ENCODE results near the gene SF1. TPM values are rescaled to one million over a fixed set of nuclear protein-coding genes. Genes with fewer than 3 reads are reported as not detected.
A peak's percentile ranks its signal among the peaks of the same experiment; 100 is the strongest.

The SF1 gene
- total and polyA plus RNA-seq, 2 of the 8 experiments (the other 6 are each of a cell fraction or from before 2014, with no cell fraction given), result 72.7 to 353 TPM

GRCh38 chr11:64720640-64721358, 57.5 kb downstream of the SF1 start:
- Histone ChIP-seq H2AK5ac (ENCODE audit: low read depth, low read length) (peak overlapping the region; percentile 44; the same call in 1 of the 2 replicates), H2BK15ac (ENCODE audit: low read length) (peak overlapping the region; percentile 92; the same call in 1 of the 2 replicates), H3K23me2 (ENCODE audit: low read depth, low read length) (peaks cover 8% of the 10 kb centered on the region; the same call in 1 of the 2 replicates), H2BK5ac (ENCODE audit: low read depth, low read length) (0 out of 2 replicates have a peak overlapping the region, but pooled peaks have one; percentile 44), H4K8ac (ENCODE audit: extremely low read depth, insufficient read depth, low read length) (no peak overlapping the region), H3K27me3 (replicated peaks in 1 of 4; ENCODE audit: control insufficient read depth in 3 of 4, extremely low read depth in 1 of 4, insufficient read depth in 3 of 4, low read length in 3 of 4) (peaks cover 7 to 20% (median 19%) of the 10 kb centered on the region in 4 experiments), H4K91ac (replicated peaks; ENCODE audit: insufficient read length, low read length) (no peak overlapping the region), H3K9ac (replicated peaks in 1 of 4; ENCODE audit: extremely low read depth in 1 of 4, low read depth in 3 of 4, low read length in 3 of 4) (no peak overlapping the region), H4K20me1 (replicated peaks in 1 of 2; ENCODE audit: control insufficient read depth in 1 of 2, insufficient read depth in 2 of 2, low read length in 2 of 2) (no peaks in the 10 kb centered on the region), H3K4me2 (ENCODE audit: insufficient read depth in 1 of 2, low read depth in 2 of 2, low read length in 2 of 2) (no peak overlapping the region), H2BK120ac (replicated peaks; ENCODE audit: low read depth, low read length) (no peak overlapping the region), H3K14ac (ENCODE audit: insufficient read length) (no peak overlapping the region), H3K79me2 (ENCODE audit: control insufficient read depth in 1 of 2, insufficient read depth in 2 of 2, low read length in 2 of 2) (no peaks in the 10 kb centered on the region), H2BK20ac (ENCODE audit: low read length) (peak overlapping the region; percentile 75; the same call in 1 of the 2 replicates), H3K23ac (ENCODE audit: insufficient read length) (no peak overlapping the region), H3K56ac (replicated peaks; ENCODE audit: insufficient read length, low read depth, low read length) (no peak overlapping the region), H3K4me1 (replicated peaks in 1 of 4; ENCODE audit: control insufficient read depth in 3 of 4, insufficient read depth in 4 of 4, low read length in 3 of 4) (peaks cover 10 to 29% (median 21%) of the 10 kb centered on the region in 4 experiments), H2BK12ac (ENCODE audit: low read depth, low read length) (0 out of 2 replicates have a peak overlapping the region, but pooled peaks have one; percentile 80), H3K36me3 (ENCODE audit: control insufficient read depth in 2 of 4, insufficient read depth in 4 of 4, low read length in 3 of 4) (no peaks in the 10 kb centered on the region), H2AFZ (ENCODE audit: low read length) (no peak overlapping the region), H3K4ac (replicated peaks; ENCODE audit: insufficient read length, low read depth, low read length) (no peak overlapping the region), H3K18ac (ENCODE audit: extremely low read depth, low read length) (no peak overlapping the region; the same call in 1 of the 2 replicates), H3K9me3 (ENCODE audit: insufficient read depth in 2 of 2, low read depth in 1 of 2, low read length in 1 of 2) (no peaks in the 10 kb centered on the region), H3K4me3 (ENCODE audit: extremely low read depth in 1 of 4, insufficient read depth in 2 of 4, low read depth in 3 of 4, low read length in 4 of 4) (no peak overlapping the region), H4K5ac (ENCODE audit: insufficient read length, low read depth, low read length) (no peak overlapping the region), H3K27ac (ENCODE audit: low read depth, low read length) (no peak overlapping the region), H3K79me1 (ENCODE audit: low read depth, low read length) (peaks cover 4% of the 10 kb centered on the region; the same call in 1 of the 2 replicates)
- no peak for DNase-seq (ENCODE audit: low read depth in 1 of 2, low spot score in 2 of 2)
- ChIA-PET CTCF (ENCODE audit: partially characterized antibody) (interaction anchor here (0.9 to 4.7 kb wide), 3 partner anchors 22 to 69 kb away, joined by 3 to 30 read pairs (median 18); partner anchors contain the start of gene RASGRP2), POLR2A (ENCODE audit: partially characterized antibody) (no interaction called here)
- WGBS, 2 experiments (ENCODE audit: extremely low coverage in 1 of 2, insufficient coverage in 1 of 2, insufficient read length in 1 of 2, insufficient replicate concordance in 2 of 2, low coverage in 1 of 2, low lambda C conversion rate in 2 of 2, missing lambda C conversion rate in 1 of 2), result 87% methylated on average over 12 of the region's 12 CpGs; no CpG with 5 or more reads in 1 of the 2 experiments
- FAIRE-seq, result no peak
- TF ChIP-seq CBX8 (IDR thresholded peaks at IDR 0.05; ENCODE audit: borderline replicate concordance, low read depth, low read length), result no peak

All from H1 (cell line).